HG03432 (cell line): Measurements from ENCODE around the gene KDM4D.
"Not testable (repeated sequence)": the region's sequence is repeated elsewhere in the genome, so short reads cannot be mapped to it uniquely, and the experiment has no call there.

Experiments
- ATAC-seq: cut with Tn5 transposase; IDR thresholded peaks from one replicate; pipeline ENCODE4 v1.9.1; 2021; ENCODE audit warnings: mild to moderate bottlenecking, moderate library complexity; ENCODE audit not compliant: unreplicated experiment

KDM4D gene

DNA sequence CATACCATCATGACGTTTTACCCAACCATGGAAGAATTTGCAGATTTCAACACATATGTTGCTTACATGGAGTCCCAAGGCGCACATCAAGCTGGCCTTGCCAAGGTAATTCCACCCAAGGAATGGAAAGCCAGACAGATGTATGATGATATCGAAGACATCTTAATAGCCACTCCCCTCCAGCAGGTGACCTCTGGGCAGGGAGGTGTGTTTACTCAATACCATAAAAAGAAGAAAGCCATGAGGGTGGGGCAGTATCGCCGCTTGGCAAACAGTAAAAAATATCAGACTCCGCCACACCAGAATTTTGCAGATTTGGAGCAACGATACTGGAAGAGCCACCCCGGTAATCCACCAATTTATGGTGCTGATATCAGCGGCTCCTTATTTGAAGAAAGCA is 52.1 kb downstream of the KDM4D start:
- not testable (repeated sequence) for ATAC-seq

DNA sequence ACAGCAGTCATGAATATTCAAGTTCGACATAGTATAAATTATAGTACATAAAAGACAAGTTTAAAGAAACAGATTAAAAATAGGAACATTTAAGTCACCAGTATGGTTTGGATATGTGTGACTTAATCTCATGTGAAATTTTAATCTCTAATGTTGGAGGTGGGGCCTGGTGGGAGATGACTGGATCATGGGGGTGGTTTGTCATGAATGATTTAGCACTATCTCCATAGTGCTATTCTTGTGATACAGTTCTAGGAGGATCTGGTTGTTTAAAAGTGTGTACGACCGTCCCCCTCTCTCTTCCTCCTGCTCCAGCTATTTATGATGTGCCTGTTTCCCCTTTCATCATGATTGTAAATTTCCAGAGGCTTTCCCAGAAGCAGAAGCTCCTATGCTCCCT is 54.8 kb downstream of the KDM4D start:
- ATAC-seq: no peak

DNA sequence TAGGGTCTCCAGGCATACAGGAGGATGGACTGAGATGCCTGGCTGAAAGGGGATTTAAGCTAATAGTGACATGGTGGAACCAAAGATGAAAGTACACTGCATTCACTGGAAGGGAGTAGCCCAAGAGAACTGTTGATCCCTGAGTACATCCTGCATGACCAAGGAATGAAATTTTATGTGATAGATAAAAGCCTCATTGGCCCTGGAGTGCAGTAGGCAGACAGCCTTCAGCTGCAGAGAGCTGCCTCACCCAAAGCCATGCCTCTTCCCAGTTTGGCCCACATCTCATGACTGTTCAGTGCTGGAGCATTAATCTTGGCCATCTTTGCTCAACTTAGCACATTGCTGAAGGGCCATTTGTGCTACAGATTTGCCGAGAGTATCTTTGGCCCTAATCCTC is 59.5 kb downstream of the KDM4D start:
- no peak for ATAC-seq

DNA sequence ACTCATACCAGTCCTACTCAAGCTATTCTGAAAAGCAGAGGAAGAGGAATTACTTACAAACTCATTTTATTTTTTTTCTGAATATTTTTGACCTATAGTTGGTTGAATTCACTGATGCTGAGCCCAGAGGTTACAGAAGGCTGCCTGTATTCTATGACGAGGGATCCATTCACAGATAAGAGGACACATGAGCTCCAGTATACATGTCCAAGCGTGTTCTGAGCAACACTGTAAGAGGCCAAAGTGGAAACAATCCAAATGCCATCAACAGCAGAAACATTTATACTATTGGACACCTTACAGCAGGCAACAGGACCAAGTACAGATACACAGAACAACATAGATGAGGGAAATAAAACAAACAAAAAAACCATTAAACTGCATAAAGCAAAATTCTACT is 61.8 kb downstream of the KDM4D start:
- no peak for ATAC-seq

DNA sequence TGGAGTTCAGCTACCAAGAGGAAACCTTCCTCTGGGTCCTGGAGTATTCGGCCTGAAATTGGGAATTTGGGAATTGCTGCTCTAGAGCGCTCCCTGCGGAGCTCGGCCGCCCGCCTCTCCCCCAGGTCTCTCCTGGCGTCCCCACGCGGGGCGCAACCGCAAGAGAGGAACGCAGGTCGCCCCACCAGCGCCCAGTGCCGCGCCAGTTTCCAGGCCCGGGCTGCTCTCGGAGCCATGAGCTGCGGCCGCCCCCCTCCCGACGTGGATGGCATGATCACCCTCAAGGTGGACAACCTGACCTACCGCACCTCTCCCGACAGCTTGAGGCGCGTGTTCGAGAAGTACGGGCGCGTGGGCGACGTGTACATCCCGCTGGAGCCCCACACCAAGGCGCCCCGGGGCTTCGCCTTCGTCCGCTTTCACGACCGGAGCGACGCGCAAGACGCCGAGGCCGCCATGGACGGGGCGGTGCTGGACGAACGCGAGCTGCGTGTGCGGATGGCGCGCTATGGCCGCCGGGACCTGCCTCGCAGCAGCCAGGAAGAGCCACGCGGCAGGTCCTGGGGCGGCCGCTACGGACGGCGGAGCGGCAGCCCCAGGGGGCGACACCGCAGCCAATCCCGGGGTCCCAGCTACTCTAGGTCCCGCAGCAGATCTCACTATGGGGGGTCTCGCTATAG is 64.0 kb downstream of the KDM4D start:
- not testable (repeated sequence) for ATAC-seq

GRCh38 chr11:95042239-95042638 is 68.7 kb downstream of the KDM4D start:
- ATAC-seq: no peak

- no peak for ATAC-seq
Measured at GRCh38 chr11:95042906-95043305, 69.4 kb downstream of the KDM4D start.

- no peak for ATAC-seq
Measured at GRCh38 chr11:95044010-95044409, 70.5 kb downstream of the KDM4D start.

GRCh38 chr11:95045812-95046211 is 72.3 kb downstream of the KDM4D start:
- ATAC-seq: no peak
